Measurements from ENCODE around the gene DUSP10.

DNA sequence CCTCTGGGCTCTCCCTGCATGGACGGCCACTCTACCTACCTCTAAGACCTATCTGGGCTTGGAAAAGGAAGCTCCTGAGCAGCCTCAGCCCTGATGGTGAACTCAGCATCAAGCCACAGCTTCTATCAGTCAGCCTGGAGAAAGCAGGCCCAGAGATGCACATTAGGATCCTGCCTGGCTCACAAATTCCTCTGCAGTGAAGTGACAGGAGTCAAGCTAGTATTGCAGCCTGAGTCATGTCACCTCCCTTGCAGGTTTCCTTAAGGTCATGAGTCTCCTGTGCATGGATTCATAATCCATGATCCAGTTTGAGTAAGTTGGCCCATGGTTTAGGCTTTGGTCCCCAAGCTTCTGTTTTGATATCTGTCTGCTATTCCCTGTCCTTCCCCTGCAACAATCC lies 37.9 kb upstream of the DUSP10 start:
- no peak for TF ChIP-seq ZFP3 (CRISPR knock-in tag; IDR thresholded peaks at IDR 0.05)
- TF ChIP-seq, protein P1, sequence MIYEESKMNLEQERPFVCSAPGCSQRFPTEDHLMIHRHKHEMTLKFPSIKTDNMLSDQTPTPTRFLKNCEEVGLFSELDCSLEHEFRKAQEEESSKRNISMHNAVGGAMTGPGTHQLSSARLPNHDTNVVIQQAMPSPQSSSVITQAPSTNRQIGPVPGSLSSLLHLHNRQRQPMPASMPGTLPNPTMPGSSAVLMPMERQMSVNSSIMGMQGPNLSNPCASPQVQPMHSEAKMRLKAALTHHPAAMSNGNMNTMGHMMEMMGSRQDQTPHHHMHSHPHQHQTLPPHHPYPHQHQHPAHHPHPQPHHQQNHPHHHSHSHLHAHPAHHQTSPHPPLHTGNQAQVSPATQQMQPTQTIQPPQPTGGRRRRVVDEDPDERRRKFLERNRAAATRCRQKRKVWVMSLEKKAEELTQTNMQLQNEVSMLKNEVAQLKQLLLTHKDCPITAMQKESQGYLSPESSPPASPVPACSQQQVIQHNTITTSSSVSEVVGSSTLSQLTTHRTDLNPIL (CRISPR knock-in tag; IDR thresholded peaks at IDR 0.05; ENCODE audit: low read depth): no peak

Measured in SK-N-SH treated with all-trans-retinoic acid at 6 μM for 48 hours (cell line).